NCI-H1436 (cell line): ENCODE results near the gene HS3ST3A1.
"Not testable (repeated sequence)": the region's sequence is repeated elsewhere in the genome, so short reads cannot be mapped to it uniquely, and the experiment has no call there.

Source experiments
- DNase-seq: peaks from one replicate; lab custom pipeline; 2025; lab: John Stamatoyannopoulos, UW

The HS3ST3A1 gene

DNA sequence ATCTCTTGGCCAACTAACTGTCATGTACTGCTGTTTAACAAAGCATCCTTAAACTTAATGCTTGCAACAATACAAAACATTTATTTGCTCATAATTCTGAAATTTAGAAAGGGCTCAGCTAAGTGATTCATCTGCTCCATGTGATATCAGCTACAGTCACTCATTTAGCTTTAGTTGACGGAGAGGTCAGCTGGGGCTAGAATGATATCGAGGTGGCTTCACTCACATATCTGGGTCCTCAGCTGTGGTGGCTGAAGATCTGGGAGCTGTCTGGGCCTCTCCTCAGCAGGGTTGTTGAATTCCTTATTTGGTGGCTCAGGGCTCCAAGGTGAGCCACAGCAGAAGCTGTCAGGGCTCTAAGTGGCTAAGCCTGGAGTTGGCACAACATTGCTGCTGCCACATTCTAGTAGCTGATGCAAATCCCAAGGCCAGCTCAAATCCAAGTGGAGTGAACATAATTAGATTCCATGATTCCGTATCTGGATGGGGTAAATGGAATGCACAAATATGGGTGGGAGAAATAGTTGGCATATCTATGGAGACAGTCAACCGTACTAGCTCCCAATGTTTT lies 62.8 kb downstream of the HS3ST3A1 start:
- no peak for DNase-seq

DNA sequence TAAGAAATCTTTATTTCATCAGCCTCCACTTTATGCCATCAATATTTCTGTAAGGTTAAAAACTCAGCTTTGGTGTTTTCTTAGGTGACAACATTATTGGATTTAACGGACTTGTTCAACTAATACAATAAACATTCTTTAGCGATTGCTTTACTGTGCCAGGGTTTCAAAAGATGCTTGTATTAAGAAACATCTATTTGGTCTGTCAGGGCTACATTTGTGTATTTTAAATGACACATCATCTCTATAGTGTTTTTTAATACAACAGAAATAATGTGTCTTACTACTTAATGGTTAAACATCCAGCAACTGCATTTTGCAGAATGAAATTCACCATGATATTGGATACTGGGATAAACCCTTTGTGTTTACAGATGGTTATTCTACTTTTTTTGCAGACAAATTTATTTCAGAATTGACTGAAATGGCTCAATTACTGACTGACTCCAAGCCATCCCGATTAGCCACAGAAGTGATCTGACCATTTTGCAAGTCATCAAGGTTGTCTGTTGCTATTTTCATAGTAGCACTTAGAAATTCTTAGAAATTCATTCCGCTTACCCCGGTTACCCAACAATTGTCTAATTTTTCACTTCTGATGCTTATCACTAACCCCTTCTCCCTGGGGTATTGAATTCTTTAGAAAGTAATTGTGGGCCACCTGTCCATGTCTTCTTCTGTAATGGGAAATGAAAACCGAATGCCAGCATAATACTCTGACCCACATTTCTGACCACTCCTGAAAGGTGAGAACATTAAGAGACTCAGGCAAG lies 63.7 kb downstream of the HS3ST3A1 start:
- no peak for DNase-seq

DNA sequence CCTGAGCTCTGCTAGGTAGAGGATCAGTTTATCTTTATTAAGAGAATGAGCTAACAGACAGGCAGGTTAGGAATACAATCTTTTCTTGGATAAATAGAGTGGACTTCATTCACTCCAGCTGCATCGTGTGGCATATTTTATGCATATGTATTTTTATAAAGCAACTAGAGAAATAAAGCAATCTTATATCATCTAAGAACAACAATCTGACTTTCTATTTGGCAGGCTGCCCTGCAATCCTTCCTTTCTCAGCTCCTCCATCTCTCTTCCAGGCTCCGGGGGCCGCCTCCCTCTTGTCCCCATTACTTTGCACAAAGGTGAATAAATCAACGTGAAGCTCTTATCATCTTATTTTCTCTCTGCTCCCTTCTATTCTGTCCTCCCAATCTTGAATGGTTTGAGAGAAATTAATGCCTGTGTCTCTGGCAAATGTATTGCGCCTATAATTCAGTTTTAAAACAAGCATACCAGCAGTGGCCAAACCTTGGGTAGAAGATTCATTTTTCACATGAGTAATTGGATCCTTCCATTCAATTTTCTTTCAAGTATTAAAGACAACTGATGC lies 64.5 kb downstream of the HS3ST3A1 start:
- DNase-seq, result no peak

DNA sequence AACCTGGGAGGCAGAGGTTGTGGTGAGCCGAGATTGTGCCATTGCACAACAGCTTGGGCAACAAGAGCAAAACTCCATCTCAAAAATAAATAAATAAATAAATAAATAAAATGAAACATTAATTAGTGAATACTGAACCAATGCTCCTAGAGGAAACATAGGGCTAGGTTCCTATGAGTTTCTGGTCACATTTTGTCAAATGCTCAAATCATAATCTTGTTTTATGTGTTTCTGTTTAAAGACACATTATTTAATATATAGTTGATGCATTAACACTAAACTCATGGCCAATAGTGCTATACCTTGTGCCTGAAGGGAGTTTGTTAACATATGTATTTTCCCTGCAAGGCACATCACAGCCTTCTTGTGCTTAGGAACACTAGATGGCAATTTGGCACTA lies 66.8 kb downstream of the HS3ST3A1 start:
- no peak for DNase-seq

DNA sequence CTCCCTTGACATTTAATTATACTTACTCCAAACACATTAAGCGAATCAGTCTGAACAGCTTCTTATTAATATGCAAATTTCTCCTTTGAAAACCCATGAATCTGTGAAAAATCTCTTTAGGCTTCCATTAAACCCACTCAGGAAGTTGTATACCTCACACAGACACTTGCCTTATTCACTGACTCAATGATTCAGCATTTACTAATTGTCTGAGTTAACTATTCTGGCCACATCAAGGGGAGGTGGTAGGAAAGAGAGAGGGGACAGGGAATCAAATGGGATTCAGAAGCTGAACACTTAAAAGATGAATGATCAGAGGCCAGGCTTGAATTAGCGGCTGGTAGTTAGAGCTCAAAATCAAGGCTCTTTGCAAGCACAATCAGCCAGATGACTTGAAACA lies 70.0 kb downstream of the HS3ST3A1 start:
- no peak for DNase-seq

DNA sequence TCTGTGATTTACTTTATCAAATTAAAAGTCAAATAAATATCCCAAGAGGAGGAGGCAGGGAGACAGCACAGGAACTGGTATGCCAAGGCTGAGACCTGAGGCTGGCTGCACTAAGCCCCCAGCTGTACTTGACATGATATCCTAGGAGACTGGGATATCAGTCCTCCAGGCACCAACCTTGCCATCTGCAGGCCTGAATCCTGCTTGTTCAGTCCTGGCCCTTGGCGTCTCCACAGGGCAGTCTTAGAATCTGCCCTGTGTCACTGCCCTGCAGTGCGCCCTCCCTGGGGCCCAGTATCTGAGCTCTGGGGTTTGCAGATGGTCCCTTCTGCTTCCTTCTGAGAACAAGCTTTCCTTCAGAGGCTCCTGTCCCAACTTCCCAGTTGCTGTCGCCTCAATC lies 75.9 kb downstream of the HS3ST3A1 start:
- DNase-seq, result no peak

DNA sequence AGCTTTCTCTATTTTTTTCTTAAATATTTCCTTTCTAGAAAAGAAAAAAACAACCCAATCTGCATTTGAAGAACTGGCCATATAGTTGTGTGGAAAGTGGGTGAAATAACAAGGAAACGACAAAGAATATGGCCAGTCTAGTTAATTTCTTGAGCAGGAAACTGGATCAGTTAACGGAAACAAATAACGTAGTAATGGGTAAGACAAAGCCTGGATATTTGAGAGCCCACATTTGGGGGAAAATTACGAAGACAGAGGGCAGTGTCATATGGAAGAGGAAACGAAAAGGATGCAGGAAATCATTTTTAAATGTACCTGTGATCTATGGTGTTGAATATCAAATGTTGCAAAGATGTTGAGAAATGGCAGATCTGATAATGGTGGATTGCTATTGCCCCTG lies 78.6 kb downstream of the HS3ST3A1 start:
- DNase-seq, result no peak

DNA sequence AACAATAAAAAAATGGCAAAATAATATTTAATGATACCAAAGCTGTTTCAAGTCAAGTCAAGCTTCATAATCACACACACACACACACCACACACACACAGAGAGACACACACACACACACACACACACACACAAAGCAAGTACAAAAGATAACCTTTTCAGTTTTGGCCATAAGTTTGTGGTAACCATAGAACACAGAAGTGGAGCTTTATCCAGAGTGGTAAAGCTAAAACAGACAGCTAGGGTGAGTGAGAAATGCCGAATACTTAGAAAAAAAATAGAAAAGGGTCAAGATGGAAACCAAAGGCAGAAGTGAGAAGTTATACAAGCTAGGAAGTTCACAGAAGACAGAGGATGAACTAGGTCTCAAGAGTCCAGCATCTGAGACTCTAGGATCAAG lies 79.0 kb downstream of the HS3ST3A1 start:
- DNase-seq, result no peak

DNA sequence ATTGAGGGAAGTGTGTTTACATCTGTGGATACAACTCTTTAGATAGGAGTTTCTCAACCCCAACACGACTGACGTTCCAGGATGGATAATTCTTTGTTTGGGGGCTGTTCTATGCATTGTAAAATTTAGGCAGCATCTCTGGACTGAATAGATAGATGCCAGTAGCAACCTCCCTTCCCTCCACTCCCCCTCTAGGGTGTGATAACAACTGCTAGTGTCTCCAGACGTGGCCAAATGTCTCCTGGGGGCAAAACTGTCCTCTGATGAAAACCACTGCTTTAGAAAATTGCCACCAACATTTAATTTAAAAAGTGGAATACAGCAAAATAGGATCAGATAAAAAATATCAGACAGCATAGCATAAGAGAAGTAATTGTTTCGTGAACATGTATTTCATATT lies 79.9 kb downstream of the HS3ST3A1 start:
- DNase-seq, result no peak

DNA sequence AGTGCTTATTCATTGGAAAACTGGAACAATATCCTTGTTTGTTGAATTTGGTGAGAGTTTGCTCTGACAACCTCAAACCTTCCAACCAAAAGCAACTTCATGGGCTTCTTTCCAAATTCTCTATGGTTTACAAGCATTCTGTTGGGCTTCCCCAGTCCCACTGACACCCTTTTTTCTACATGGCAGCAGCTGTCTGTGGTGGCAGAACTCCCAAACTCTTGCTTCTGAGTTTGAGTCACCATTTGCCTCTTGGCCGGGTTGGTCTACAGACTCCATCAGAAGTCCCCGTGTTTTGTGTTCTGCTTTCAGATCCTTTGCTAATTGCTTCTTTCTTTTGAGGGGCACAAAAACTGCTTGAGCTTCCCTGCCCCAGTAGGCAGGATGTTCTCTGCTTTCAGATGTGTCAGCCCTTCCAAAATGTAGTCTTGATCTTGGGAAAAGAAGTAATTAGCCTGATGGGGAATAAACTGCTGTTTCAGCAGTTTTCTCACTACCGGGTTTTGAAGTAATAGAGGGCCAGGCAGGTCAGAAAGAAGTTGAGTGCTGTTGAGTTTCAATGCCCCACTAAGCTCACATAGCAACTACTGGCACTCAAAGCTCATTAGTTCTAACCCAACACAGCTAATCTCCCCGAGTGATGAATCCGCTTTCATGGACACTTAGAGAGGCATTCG lies 80.7 kb downstream of the HS3ST3A1 start:
- no peak for DNase-seq

DNA sequence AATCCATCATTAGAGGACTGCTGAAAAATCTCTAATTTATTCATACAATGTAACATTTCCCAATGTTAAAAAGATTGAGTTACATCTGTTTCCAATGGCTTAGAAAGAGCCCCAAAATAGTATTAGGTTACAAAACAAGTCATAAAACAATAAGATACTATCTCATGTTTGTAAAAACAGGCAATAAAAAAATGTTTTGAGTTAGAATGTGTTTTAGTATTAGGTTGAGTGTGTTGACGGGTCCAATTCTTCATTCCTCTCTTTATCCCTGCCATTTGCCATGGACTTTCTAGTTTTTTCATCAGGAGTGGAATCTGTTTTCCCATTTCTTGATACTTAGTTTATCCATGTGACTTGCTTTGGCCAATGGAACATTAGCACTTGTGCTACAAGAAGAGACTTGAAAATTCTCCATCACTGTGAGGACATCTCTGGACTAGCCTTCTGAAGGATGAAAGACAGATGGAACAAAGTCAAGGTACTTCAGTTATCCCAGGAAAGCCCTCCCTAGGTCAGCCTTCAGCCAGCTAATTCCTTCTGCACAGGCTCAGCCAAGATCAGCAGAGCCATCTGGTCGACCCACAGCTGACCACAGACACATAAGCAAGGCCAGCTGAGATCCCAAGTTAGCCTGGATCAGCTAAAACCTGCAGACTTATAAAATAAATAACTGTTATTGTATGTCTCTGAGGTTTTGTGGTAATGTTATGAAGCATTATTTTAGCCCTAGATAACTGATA lies 83.3 kb downstream of the HS3ST3A1 start:
- no peak for DNase-seq

DNA sequence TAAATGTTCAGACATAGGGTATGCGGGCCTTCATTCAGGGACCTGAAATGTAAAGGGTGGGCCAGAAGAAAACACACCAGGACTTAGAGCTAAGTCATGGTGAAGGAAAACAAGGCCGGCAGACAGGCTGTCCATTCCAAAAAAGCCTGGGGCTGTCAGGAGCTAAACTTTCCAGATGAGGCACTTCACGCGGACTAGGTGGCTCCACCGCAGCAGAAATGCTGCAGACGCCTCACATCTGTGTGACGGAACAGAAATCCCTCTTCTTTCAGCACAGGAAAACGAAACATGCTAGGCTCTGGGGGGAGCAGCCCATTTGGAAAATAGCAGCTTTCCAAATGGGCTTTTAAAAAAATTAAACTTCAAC lies 88.7 kb downstream of the HS3ST3A1 start:
- DNase-seq, result no peak

DNA sequence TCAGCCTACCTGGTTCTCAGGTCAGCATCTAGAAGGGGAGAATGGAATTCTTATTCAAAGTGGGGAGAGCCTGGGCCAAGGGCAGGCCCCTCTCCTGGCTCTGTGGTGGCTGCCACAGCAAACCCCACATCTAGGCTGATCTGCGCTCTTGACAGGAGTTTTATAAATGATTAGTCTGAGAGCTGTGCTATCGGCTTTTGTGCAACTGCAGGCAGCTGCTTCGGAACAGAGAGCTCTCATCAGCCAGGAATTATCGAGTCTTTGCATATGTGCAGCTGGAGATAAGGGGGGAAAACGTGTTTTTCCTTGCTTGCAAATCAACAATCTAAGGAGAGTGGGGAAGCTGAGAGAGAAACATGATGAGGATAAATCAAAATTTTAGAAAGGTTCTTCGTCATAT lies 91.7 kb downstream of the HS3ST3A1 start:
- no peak for DNase-seq

DNA sequence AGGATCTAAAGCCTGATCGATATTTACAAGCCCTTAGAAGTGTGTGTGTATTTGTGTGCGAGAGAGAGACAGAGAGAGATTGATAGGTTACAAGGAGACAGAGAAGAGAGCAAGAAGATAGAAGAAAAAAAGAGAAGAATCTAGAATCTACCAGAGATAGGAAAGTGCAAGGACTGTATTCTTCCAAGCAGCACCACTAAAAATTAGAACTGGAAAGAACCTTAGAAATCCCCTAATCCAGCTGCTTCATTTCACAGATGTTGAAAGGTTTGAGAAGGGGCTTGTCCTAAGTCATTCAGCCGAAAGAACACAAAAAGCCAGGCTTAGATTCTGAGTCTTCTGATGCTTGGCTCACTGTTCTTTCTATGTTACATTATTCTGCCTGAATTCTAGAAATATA lies 92.2 kb downstream of the HS3ST3A1 start:
- no peak for DNase-seq

DNA sequence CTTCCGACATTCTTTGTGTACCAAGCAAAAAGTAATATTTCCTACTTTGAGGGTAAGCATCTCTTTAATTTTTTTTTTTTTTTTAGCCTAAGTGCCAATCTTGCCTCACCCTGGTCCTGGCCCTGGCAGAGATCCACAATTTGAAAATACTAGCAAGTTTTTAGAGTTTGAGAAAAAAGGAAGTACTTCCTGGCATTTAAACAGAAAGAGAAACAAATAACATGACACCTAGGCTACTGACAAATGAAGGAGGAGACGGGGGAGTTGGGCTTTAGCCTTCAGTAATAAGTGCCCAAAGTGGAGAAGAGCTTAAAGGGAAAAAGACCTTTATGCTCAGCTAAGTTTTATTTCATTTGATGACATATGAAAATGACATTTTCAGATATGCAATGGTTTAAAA lies 92.8 kb downstream of the HS3ST3A1 start:
- no peak for DNase-seq

DNA sequence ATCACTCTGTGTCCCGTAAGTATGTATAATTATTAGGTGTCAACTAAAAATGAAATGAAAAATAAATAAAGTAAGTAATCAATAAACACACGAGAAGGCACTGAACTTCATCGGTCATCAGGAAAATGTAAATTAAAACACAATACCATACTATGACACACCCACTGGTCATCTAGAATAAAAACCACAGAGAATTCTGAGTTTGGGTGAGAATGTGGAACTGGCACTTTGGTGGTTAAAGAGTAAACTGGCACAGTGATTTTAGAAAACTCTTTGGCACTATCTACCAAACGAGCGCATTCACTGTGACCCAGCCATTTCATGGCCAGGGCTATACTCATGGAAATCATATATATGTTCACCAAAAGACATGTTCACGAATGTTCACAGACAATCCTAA lies 98.2 kb downstream of the HS3ST3A1 start:
- DNase-seq, result no peak

DNA sequence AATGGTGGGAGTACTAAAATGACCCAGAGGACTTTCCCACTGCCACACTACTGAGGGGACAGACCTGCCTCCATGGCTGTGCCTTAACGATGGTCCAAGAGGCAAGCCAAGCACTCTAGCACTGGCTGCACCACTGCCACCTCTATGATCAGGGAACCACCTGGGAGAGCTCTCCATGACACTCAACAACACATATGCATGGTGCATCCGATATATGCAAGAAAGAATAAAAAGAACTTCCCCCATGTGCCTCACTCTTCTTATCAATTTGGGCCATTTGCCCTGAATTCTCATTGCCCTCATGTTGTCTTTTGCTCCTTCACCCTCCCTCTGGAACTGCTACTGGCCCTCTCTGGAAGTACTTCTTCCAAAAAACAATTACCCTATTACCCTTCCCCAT lies 99.5 kb downstream of the HS3ST3A1 start:
- DNase-seq, result no peak

DNA sequence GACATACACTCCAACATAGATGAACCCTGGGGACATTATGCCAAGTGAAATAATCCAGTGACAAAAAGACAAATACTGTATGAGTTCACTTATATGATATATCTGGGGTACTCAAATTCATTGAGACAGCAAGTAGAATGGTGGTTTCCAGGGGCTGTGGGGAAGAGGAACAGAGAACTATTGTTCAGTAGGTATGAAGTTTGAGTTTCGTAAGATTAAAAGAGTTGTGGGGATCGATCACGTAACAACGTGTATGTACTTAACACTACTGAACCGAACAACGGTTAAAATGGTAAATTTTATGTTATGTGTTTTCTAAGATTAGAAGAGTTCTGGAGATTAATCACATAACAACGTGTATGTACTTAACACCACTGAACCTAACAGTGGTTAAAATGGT lies 100.8 kb downstream of the HS3ST3A1 start:
- DNase-seq, result no peak

DNA sequence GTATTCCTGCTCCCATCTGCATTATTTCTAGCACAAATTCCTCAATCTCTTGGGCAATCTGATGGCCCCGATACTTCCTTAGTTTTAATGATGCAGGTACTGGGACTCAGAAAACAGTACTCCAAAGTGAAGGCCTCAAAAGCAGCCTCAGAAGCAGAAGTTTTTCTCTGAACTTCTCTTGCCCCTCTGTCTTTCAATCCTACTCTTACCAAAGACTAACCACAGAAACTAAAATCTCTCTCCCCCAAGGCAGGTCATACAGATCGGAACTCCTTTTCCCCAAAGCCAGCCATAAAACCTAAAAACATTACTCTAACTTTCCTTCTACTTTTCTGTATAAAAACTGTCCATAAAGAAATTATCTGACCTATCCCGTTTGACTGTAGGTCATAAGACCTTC lies 103.5 kb downstream of the HS3ST3A1 start:
- no peak for DNase-seq

DNA sequence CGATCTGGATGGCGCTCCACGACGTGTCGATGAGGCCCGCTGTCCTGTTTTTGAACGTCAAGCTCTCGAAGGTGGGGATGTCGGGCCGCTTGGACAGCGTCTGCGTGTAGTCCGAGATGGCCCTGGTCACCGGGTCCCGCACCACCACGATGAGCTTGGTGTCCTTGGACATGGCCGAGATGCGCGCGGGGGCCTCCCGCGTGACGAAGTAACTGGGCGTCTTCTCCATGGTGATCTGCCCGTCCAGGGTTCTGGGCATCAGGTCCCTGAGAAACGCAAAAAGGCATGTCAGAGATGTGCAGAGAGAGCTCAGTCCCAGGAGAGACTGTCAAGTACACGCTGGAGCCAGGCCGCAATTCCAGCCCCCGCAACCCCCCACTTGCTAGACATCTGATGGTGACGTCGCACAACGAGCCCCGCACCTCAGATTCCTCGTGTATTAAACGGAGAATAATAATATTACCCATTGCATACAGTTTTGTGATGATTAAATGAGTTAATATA lies 105.1 kb downstream of the HS3ST3A1 start:
- DNase-seq, result not testable (repeated sequence)

DNA sequence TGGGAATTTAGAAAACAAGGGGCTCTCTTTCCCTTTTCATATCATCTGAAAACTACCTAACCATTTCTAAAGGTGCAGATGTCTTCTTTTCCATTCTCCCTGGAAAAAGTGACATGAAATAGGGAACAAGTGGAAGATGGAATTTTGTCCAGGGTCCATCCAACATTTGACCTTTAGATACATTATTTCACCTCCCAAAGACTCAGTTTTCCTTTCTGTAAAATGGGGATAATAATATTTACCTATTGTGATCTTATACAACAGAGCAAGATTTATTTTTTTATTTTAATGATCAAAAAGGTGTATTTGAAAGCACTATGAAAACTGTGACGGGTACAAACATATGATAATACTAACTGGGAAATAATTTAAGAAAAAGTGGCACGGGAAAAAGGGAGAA lies 106.3 kb downstream of the HS3ST3A1 start:
- DNase-seq, result no peak

DNA sequence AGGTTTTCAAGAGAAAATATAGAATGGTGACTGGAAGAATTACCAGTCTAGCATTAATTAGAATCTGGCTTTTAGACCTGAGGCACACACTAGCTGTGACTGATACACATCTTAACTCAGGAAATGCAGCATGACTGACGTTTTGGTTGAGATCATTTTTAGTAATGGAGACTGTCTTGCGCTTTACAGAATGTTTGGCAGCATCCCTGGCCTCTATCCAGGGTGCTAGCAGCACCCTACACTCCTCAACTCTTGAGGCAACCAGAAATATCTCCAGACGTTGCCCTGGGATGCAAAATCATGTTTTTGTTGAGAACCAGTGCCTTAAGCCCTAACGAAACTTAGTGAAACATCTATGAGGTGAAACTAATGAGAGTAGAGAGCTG lies 109.0 kb downstream of the HS3ST3A1 start:
- DNase-seq, result no peak
